ENCODE data around the gene SH3GL2. TPM values are rescaled to one million over a fixed set of nuclear protein-coding genes. Genes with fewer than 3 reads are reported as not detected.

Gene SH3GL2
- total and polyA plus RNA-seq, 10 donors, result 0.02 TPM; not detected in 9

DNA sequence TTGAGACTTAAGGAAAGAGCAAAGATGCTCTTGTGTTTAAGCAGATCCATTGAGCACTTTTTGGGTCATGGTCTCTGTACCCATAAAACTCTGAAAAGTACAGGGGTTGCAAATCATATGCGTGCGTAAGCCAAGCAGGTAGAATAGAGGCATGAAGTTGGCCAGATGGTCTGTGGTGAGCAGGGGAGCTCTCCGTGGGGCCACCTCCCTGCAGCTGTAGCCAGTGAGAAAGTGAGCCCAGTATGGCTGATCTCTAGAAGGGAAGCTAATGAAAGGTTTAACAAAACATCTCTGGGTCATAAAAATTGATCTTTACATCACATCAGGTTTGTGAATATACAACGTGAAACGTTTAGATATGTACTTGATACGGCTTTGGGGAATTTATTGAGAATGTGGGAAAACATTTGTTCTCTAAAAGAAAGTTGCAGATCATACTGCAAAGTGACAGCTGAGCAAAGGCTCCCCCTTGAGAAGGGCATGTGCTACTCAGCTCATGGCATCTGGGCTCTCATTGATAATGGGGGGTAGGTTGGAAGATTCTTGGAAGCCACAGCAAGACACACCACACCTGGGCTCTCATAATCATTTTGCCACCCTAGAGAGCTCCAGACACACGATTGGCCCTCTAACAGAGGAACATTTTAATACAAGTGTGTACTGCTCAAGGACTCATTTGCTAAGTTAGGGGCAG, 30.6 kb downstream of the SH3GL2 start:
- Histone ChIP-seq H3K27me3 (replicated peaks in 1 of 7) (no peaks in the 10 kb centered on the region), H3K27ac (no peak overlapping the region), H3K9me3 (no peaks in the 10 kb centered on the region), H3K36me3 (no peaks in the 10 kb centered on the region), H3K4me3 (no peak overlapping the region), H3K4me1 (no peaks in the 10 kb centered on the region)
- DNase-seq, result no peak
- TF ChIP-seq, protein P1, sequence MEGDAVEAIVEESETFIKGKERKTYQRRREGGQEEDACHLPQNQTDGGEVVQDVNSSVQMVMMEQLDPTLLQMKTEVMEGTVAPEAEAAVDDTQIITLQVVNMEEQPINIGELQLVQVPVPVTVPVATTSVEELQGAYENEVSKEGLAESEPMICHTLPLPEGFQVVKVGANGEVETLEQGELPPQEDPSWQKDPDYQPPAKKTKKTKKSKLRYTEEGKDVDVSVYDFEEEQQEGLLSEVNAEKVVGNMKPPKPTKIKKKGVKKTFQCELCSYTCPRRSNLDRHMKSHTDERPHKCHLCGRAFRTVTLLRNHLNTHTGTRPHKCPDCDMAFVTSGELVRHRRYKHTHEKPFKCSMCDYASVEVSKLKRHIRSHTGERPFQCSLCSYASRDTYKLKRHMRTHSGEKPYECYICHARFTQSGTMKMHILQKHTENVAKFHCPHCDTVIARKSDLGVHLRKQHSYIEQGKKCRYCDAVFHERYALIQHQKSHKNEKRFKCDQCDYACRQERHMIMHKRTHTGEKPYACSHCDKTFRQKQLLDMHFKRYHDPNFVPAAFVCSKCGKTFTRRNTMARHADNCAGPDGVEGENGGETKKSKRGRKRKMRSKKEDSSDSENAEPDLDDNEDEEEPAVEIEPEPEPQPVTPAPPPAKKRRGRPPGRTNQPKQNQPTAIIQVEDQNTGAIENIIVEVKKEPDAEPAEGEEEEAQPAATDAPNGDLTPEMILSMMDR (IDR thresholded peaks at IDR 0.05 in 8 of 11, conservative IDR thresholded peaks at IDR 0.05 in 3 of 11), result no peak
- TF ChIP-seq POLR2AphosphoS5 (IDR thresholded peaks at IDR 0.05) (no peak), POLR2A (IDR thresholded peaks at IDR 0.05) (no peak)
- WGBS, 5 donors, result 72 to 79% (median 75%) methylated on average over 7 of the region's 7 CpGs
- intact Hi-C loops (cut with DNase I; ENCODE audit: low total_unique reads), result no loop called here

DNA sequence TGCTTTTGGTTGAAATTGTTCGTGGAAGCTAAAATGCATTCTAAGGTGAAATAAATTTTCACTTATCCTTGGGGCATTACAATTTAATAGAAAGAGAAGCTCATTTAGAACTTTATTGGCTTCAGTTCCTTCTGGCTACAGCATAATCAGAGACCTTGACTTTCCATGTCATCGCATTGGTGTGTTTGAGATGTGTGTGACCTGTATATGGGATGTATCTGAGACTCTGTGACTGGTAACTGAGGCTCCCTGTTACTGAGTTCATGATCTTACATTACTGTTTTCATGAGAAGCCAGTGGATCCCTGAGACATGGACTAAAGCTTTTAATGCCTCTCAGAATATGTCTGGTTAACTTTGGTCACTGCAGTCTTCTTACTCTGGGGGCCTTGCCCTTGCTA, 32.5 kb downstream of the SH3GL2 start:
- H3K4me1 ChIP-seq, result no peaks in the 10 kb centered on the region
- H3K27ac ChIP-seq, result no peak overlapping the region
- no peaks in the 10 kb centered on the region for H3K27me3 ChIP-seq (replicated peaks in 1 of 7)
- H3K36me3 ChIP-seq, result no peaks in the 10 kb centered on the region
- no peak for DNase-seq
- no peaks in the 10 kb centered on the region for H3K9me3 ChIP-seq
- TF ChIP-seq POLR2AphosphoS5 (IDR thresholded peaks at IDR 0.05) (no peak), POLR2A (IDR thresholded peaks at IDR 0.05) (no peak)
- TF ChIP-seq, protein P1 (IDR thresholded peaks at IDR 0.05 in 8 of 11, conservative IDR thresholded peaks at IDR 0.05 in 3 of 11), result no peak
- 68 to 95% (median 93%) methylated on average over 2 of the region's 2 CpGs for WGBS, 5 donors
- intact Hi-C loops (cut with DNase I; ENCODE audit: low total_unique reads), result no loop called here
- H3K4me3 ChIP-seq, result no peak overlapping the region

DNA sequence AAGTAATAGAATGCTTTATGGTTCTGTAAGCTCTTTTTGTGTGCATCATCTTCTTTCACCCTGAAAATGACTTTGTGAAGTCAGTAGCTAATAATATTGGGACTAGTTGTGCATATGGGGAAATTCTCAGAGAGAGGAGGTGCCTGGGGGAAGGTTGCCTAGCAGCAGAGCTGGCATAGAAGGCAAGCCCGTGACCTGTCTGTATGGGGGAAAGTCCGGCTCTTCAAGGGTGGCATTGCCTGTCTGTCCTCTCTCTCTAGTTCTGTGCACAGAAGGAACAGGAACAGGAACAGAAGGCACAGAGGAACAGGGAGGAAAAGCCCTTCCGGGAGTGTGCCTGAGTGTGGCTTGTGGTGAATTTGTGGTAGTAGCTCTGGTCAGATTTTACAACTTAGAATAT, 33.1 kb downstream of the SH3GL2 start:
- Histone ChIP-seq H3K27ac (no peak overlapping the region), H3K9me3 (no peaks in the 10 kb centered on the region), H3K36me3 (no peaks in the 10 kb centered on the region), H3K4me1 (no peaks in the 10 kb centered on the region), H3K27me3 (replicated peaks in 1 of 7) (no peaks in the 10 kb centered on the region), H3K4me3 (no peak overlapping the region)
- TF ChIP-seq POLR2A (IDR thresholded peaks at IDR 0.05) (no peak), POLR2AphosphoS5 (IDR thresholded peaks at IDR 0.05) (no peak)
- TF ChIP-seq, protein P1 (IDR thresholded peaks at IDR 0.05 in 8 of 11, conservative IDR thresholded peaks at IDR 0.05 in 3 of 11), result no peak
- DNase-seq, result no peak
- intact Hi-C loops (cut with DNase I; ENCODE audit: low total_unique reads), result no loop called here
- WGBS, 5 donors, result 31 to 48% (median 42%) methylated on average over 3 of the region's 3 CpGs

DNA sequence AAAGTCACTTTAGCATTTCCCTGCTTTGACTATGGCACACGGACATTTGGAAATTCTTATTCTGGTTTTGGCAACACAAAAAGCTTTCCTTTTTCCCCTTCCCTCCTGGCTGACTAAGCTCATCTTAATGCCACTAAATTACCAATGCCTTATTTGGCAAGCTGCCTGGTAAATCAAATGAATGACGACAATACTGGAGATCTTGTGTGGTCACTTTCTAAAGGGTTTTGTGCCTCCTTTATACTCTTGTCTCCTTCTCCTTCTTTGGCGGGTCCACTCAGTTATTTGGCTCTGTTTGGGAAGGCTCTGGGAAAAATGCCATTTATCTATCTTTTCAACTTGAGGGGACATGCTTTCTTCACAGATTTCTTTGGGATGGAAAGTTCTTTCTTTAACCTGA, 34.9 kb downstream of the SH3GL2 start:
- Histone ChIP-seq H3K4me3 (no peak overlapping the region), H3K9me3 (no peaks in the 10 kb centered on the region), H3K4me1 (no peaks in the 10 kb centered on the region), H3K27ac (no peak overlapping the region), H3K36me3 (no peaks in the 10 kb centered on the region), H3K27me3 (replicated peaks in 1 of 7) (no peaks in the 10 kb centered on the region)
- 56 to 72% (median 70%) methylated on average over 3 of the region's 3 CpGs for WGBS, 5 donors
- no peak for DNase-seq
- TF ChIP-seq POLR2AphosphoS5 (IDR thresholded peaks at IDR 0.05) (no peak), POLR2A (IDR thresholded peaks at IDR 0.05) (no peak)
- TF ChIP-seq, protein P1 (IDR thresholded peaks at IDR 0.05 in 8 of 11, conservative IDR thresholded peaks at IDR 0.05 in 3 of 11), result no peak
- intact Hi-C loops (cut with DNase I; ENCODE audit: low total_unique reads), result no loop called here
